Measurements from ENCODE around the gene TXLNB.

The TXLNB gene

GRCh38 chr6:139271056-139271455 lies 20.7 kb downstream of the TXLNB start:
- no peak for DNase-seq (ENCODE audit: low read depth in 2 of 2)

GRCh38 chr6:139270249-139270648 lies 21.5 kb downstream of the TXLNB start:
- no peak for DNase-seq (ENCODE audit: low read depth in 2 of 2)

- no peak for DNase-seq (ENCODE audit: low read depth in 2 of 2)
These were observed 26.1 kb downstream of the TXLNB start for GRCh38 chr6:139265512-139266190.

- DNase-seq (ENCODE audit: low read depth in 2 of 2), result no peak
These were observed 29.1 kb downstream of the TXLNB start for GRCh38 chr6:139262519-139263300.

GRCh38 chr6:139257821-139258398 lies 33.9 kb downstream of the TXLNB start:
- no peak for DNase-seq (ENCODE audit: low read depth in 2 of 2)

GRCh38 chr6:139257291-139257690 lies 34.5 kb downstream of the TXLNB start:
- no peak for DNase-seq (ENCODE audit: low read depth in 2 of 2)

- DNase-seq (ENCODE audit: low read depth in 2 of 2), result no peak
These were observed 35.7 kb downstream of the TXLNB start for GRCh38 chr6:139256087-139256486.

- no peak for DNase-seq (ENCODE audit: low read depth in 2 of 2)
These were observed 37.6 kb downstream of the TXLNB start for GRCh38 chr6:139254196-139254595.

GRCh38 chr6:139253656-139254055 lies 38.1 kb downstream of the TXLNB start:
- no peak for DNase-seq (ENCODE audit: low read depth in 2 of 2)

GRCh38 chr6:139251691-139252390 lies 40.0 kb downstream of the TXLNB start:
- DNase-seq (ENCODE audit: low read depth in 2 of 2), result no peak

- DNase-seq (ENCODE audit: low read depth in 2 of 2), result no peak
These were observed 40.6 kb downstream of the TXLNB start for GRCh38 chr6:139251045-139251690.

- peak; percentile 34 to 45 for DNase-seq (ENCODE audit: low read depth in 2 of 2)
These were observed 41.3 kb downstream of the TXLNB start for GRCh38 chr6:139250296-139251044.

- no peak for DNase-seq (ENCODE audit: low read depth in 2 of 2)
These were observed 42.4 kb downstream of the TXLNB start for GRCh38 chr6:139249395-139249794.

GRCh38 chr6:139248911-139249310 lies 42.9 kb downstream of the TXLNB start:
- DNase-seq (ENCODE audit: low read depth in 2 of 2), result no peak

GRCh38 chr6:139247618-139248017 lies 44.2 kb downstream of the TXLNB start:
- no peak for DNase-seq (ENCODE audit: low read depth in 2 of 2)

- no peak for DNase-seq (ENCODE audit: low read depth in 2 of 2)
These were observed 48.3 kb downstream of the TXLNB start for GRCh38 chr6:139243536-139243935.

- no peak for DNase-seq (ENCODE audit: low read depth in 2 of 2)
These were observed 49.1 kb downstream of the TXLNB start for GRCh38 chr6:139242457-139243240.

- no peak for DNase-seq (ENCODE audit: low read depth in 2 of 2)
These were observed 51.4 kb downstream of the TXLNB start for GRCh38 chr6:139240161-139241010.

GRCh38 chr6:139239064-139239463 lies 52.7 kb downstream of the TXLNB start:
- DNase-seq (ENCODE audit: low read depth in 2 of 2), result no peak

Measured in stimulated activated CD8-positive, alpha-beta memory T cell treated with anti-CD3 and anti-CD28 coated beads, Interleukin-2, amount 100 ng/mL, for 48 hours (primary cell).